AG09319 (cell line): Measurements from ENCODE around the gene WDR83.
"Not testable (repeated sequence)": the region's sequence is repeated elsewhere in the genome, so short reads cannot be mapped to it uniquely, and the experiment has no call there.

Experiments used
- DNase-seq: peaks from one replicate; pipeline ENCODE4 v3.0.0-alpha.2; 2010; ENCODE audit warnings: low read depth; ENCODE audit errors: extremely low read depth
- CTCF ChIP-seq: IDR thresholded peaks from 2 replicates; pipeline ENCODE4 v1.5.1; 2011; ENCODE audit warnings: low read depth, mild to moderate bottlenecking, inconsistent platforms, low read length, moderate library complexity

Gene WDR83

GRCh38 chr19:12666265-12667048 is at the start of gene WDR83, which contains the start of gene MAN2B1:
WDR83 (plus strand) TSS chr19:12666807; CDS start chr19:12669791, 2,984 bp downstream.
MAN2B1 (minus strand) TSS chr19:12666742; CDS start chr19:12666701, 41 bp downstream.
- DNase-seq, result peak; percentile 12

GRCh38 chr19:12617646-12618045 is 49.0 kb upstream of the WDR83 start:
- DNase-seq, result no peak
- TF ChIP-seq CTCF, result no peak

More at GRCh38 chr19:12666265-12667048, at the start of gene WDR83, which contains the start of gene MAN2B1:
- no peak for TF ChIP-seq CTCF

- DNase-seq, result not testable (repeated sequence)
Observed at GRCh38 chr19:12621253-12622024, 45.2 kb upstream of the WDR83 start.

- no peak for TF ChIP-seq CTCF
- DNase-seq, result no peak
Observed at GRCh38 chr19:12623361-12624031, 43.1 kb upstream of the WDR83 start.

GRCh38 chr19:12626958-12627357 is 39.6 kb upstream of the WDR83 start:
- no peak for DNase-seq
- TF ChIP-seq CTCF, result no peak

GRCh38 chr19:12628040-12629022 is 38.3 kb upstream of the WDR83 start:
- DNase-seq, result no peak
- TF ChIP-seq CTCF, result no peak

GRCh38 chr19:12629215-12629614 is 37.4 kb upstream of the WDR83 start:
- no peak for DNase-seq
- TF ChIP-seq CTCF, result no peak
